ENCODE data around the gene IAH1. TPM values are rescaled to one million over a fixed set of nuclear protein-coding genes. Genes with fewer than 3 reads are reported as not detected.

IAH1 gene
- total and polyA plus RNA-seq, 10 of the 15 experiments (the other 5 are each of a cell fraction or from before 2014, with no cell fraction given) = 57.4 to 125 (median 75.8) TPM

DNA sequence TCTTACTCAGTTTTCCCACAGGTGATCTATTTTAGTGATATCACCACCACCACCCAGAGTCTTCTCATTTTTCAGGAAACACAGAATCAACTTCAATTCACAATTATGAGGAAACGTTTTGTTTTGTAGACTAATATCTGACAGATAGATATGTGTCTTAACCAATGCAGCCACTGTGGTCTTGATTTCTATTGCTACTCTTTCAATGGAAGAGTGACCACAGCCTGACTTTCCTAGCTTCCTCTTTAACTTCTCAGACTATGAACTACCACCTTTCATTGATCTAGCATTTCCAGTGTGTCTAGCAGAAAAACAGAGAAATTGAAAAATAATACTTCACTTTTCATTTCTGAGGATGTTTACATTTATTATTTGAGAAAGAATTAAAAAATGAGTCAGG, 60.8 kb downstream of the IAH1 start:
- Histone ChIP-seq H3K9me3 (replicated peaks; ENCODE audit: control insufficient read depth, insufficient read depth, low read length) (no peaks in the 10 kb centered on the region), H3K27me3 (replicated peaks in 1 of 2; ENCODE audit: control insufficient read depth in 2 of 2, insufficient read depth in 2 of 2, low read length in 1 of 2) (no peaks in the 10 kb centered on the region), H3K4me1 (ENCODE audit: control insufficient read depth, insufficient read depth, low read length) (peaks cover 13% of the 10 kb centered on the region; the same call in 1 of the 2 replicates), H4K20me1 (ENCODE audit: control insufficient read depth, insufficient read depth) (no peaks in the 10 kb centered on the region), H3K9ac (ENCODE audit: control insufficient read depth, insufficient read depth, low read length) (no peak overlapping the region), H3K36me3 (ENCODE audit: control insufficient read depth in 2 of 2, insufficient read depth in 2 of 2, low read length in 1 of 2) (peaks cover 0 to 3% of the 10 kb centered on the region in 2 experiments; a peak in 2 of 4 replicates), H3K27ac (ENCODE audit: control insufficient read depth, insufficient read depth) (0 out of 2 replicates have a peak overlapping the region, but pooled peaks have one; percentile 14), H3K79me2 (ENCODE audit: control insufficient read depth, insufficient read depth, low read length) (peaks cover 9% of the 10 kb centered on the region), H3K4me2 (ENCODE audit: control insufficient read depth, insufficient read depth) (no peak overlapping the region), H3K4me3 (no peak overlapping the region), H2AFZ (ENCODE audit: control insufficient read depth, low read depth, low read length) (no peak overlapping the region)
- CTCF ChIA-PET = interaction anchor here (0.7 to 3.5 kb wide), 6 partner anchors 8 to 407 kb away, joined by 3 to 15 read pairs (median 6); partner anchors contain the start of gene ADAM17
- SMC1A ChIA-PET (ENCODE audit: uncharacterized antibody, unreplicated experiment) = interaction anchor here (0.7 to 10.6 kb wide), 10 partner anchors 9 to 205 kb away, joined by 3 to 152 read pairs (median 4); partner anchors contain the start of gene ADAM17
- in situ Hi-C loops (cut with MboI) (no loop called here), intact Hi-C loops (cut with micrococcal nuclease; ENCODE audit: unreplicated experiment) (no loop called here)
- DNase-seq (ENCODE audit: low read depth, low spot score) (no peak), FAIRE-seq (no peak), ATAC-seq (peak; percentile 46)
- TF ChIP-seq ZNF274 (IDR thresholded peaks at IDR 0.05; ENCODE audit: insufficient read depth, insufficient read length) = no peak
- TF ChIP-seq EGR1 (IDR thresholded peaks at IDR 0.05; ENCODE audit: borderline replicate concordance in 1 of 2, low read depth in 2 of 2, low read length in 2 of 2) = no peak
- peak; percentile 68 for TF ChIP-seq RUNX3 (IDR thresholded peaks at IDR 0.05; ENCODE audit: low read length)
- TF ChIP-seq FOXM1 (IDR thresholded peaks at IDR 0.05; ENCODE audit: low read depth, low read length) = no peak
- TF ChIP-seq IKZF2 (IDR thresholded peaks at IDR 0.05) = peak in 1 of 2 experiments; percentile 19; a peak in 2 of 4 replicates
- TF ChIP-seq NFIC (IDR thresholded peaks at IDR 0.05; ENCODE audit: low read depth, low read length) = 0 out of 2 replicates have a peak, but pooled peaks have one; percentile 41
- RAD21 ChIA-PET (ENCODE audit: unreplicated experiment) = interaction anchor here (0.6 to 7.2 kb wide), 7 partner anchors 8 to 113 kb away, joined by 3 to 54 read pairs (median 3); partner anchors contain the start of gene ADAM17
- BruUV-seq (replicated peaks) = no TSS peak
- 0% methylated on average over 1 of the region's 1 CpG for WGBS (ENCODE audit: insufficient coverage, insufficient replicate concordance, low lambda C conversion rate, missing lambda C conversion rate)
- POLR2A ChIA-PET = interaction anchor here (0.6 to 6.9 kb wide), 4 partner anchors 14 to 53 kb away, joined by 4 to 64 read pairs (median 29); partner anchors contain the start of gene ADAM17

GRCh38 chr2:9536504-9536903, 62.2 kb downstream of the IAH1 start:
- no peaks in the 10 kb centered on the region for H4K20me1 ChIP-seq (ENCODE audit: control insufficient read depth, insufficient read depth)
- H2AFZ ChIP-seq (ENCODE audit: control insufficient read depth, low read depth, low read length) = no peak overlapping the region
- in situ Hi-C loops (cut with MboI) (no loop called here), intact Hi-C loops (cut with micrococcal nuclease; ENCODE audit: unreplicated experiment) (no loop called here)
- H3K4me3 ChIP-seq = no peak overlapping the region
- peaks cover 0 to 3% of the 10 kb centered on the region in 2 experiments; a peak in 2 of 4 replicates for H3K36me3 ChIP-seq (ENCODE audit: control insufficient read depth in 2 of 2, insufficient read depth in 2 of 2, low read length in 1 of 2)
- FAIRE-seq = no peak
- H3K9me3 ChIP-seq (replicated peaks; ENCODE audit: control insufficient read depth, insufficient read depth, low read length) = no peaks in the 10 kb centered on the region
- DNase-seq (ENCODE audit: low read depth, low spot score) = no peak
- no TSS peak for BruUV-seq (replicated peaks)
- WGBS (ENCODE audit: insufficient coverage, insufficient replicate concordance, low lambda C conversion rate, missing lambda C conversion rate) = 97% methylated on average over 6 of the region's 6 CpGs
- no peak overlapping the region for H3K4me2 ChIP-seq (ENCODE audit: control insufficient read depth, insufficient read depth)
- H3K4me1 ChIP-seq (ENCODE audit: control insufficient read depth, insufficient read depth, low read length) = peaks cover 13% of the 10 kb centered on the region
- peaks cover 18% of the 10 kb centered on the region for H3K79me2 ChIP-seq (ENCODE audit: control insufficient read depth, insufficient read depth, low read length)
- CTCF ChIA-PET = interaction anchor here (1.1 to 3.5 kb wide), 6 partner anchors 10 to 60 kb away, joined by 3 to 15 read pairs (median 6); partner anchors contain the start of gene ADAM17
- POLR2A ChIA-PET = interaction anchor here (1.6 to 6.9 kb wide), 3 partner anchors 13 to 31 kb away, joined by 3 to 64 read pairs (median 51); partner anchors contain the start of gene ADAM17
- no peak for ATAC-seq
- RAD21 ChIA-PET (ENCODE audit: unreplicated experiment) = interaction anchor here (2.8 to 7.2 kb wide), 2 partner anchors 14 to 18 kb away, joined by 14 to 54 read pairs; partner anchors contain the start of gene ADAM17
- H3K27me3 ChIP-seq (replicated peaks in 1 of 2; ENCODE audit: control insufficient read depth in 2 of 2, insufficient read depth in 2 of 2, low read length in 1 of 2) = no peaks in the 10 kb centered on the region
- H3K27ac ChIP-seq (ENCODE audit: control insufficient read depth, insufficient read depth) = no peak overlapping the region
- no peak overlapping the region for H3K9ac ChIP-seq (ENCODE audit: control insufficient read depth, insufficient read depth, low read length)
- SMC1A ChIA-PET (ENCODE audit: uncharacterized antibody, unreplicated experiment) = interaction anchor here (0.8 to 10.6 kb wide), 8 partner anchors 9 to 66 kb away, joined by 3 to 152 read pairs (median 4); partner anchors contain the start of gene ADAM17
- TF ChIP-seq, protein P1, sequence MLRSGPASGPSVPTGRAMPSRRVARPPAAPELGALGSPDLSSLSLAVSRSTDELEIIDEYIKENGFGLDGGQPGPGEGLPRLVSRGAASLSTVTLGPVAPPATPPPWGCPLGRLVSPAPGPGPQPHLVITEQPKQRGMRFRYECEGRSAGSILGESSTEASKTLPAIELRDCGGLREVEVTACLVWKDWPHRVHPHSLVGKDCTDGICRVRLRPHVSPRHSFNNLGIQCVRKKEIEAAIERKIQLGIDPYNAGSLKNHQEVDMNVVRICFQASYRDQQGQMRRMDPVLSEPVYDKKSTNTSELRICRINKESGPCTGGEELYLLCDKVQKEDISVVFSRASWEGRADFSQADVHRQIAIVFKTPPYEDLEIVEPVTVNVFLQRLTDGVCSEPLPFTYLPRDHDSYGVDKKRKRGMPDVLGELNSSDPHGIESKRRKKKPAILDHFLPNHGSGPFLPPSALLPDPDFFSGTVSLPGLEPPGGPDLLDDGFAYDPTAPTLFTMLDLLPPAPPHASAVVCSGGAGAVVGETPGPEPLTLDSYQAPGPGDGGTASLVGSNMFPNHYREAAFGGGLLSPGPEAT (IDR thresholded peaks at IDR 0.05; ENCODE audit: low read depth) = no peak
- TF ChIP-seq ASH2L (IDR thresholded peaks at IDR 0.05; ENCODE audit: borderline replicate concordance, low read depth) = no peak
- TF ChIP-seq, protein P2, sequence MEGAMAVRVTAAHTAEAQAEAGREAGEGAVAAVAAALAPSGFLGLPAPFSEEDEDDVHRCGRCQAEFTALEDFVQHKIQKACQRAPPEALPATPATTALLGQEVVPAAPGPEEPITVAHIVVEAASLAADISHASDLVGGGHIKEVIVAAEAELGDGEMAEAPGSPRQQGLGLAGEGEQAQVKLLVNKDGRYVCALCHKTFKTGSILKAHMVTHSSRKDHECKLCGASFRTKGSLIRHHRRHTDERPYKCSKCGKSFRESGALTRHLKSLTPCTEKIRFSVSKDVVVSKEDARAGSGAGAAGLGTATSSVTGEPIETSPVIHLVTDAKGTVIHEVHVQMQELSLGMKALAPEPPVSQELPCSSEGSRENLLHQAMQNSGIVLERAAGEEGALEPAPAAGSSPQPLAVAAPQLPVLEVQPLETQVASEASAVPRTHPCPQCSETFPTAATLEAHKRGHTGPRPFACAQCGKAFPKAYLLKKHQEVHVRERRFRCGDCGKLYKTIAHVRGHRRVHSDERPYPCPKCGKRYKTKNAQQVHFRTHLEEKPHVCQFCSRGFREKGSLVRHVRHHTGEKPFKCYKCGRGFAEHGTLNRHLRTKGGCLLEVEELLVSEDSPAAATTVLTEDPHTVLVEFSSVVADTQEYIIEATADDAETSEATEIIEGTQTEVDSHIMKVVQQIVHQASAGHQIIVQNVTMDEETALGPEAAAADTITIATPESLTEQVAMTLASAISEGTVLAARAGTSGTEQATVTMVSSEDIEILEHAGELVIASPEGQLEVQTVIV (IDR thresholded peaks at IDR 0.05; ENCODE audit: borderline replicate concordance, partially characterized antibody) = no peak

Data from GM12878 (cell line).